Esophagus mucosa (tissue), 1 donor: ENCODE results near the gene HAPSTR1. TPM values are rescaled to one million over a fixed set of nuclear protein-coding genes. Genes with fewer than 3 reads are reported as not detected.

Source experiments
- ATAC-seq: fragments of 200-7000 bp; cut with Tn5 transposase; one replicate; pipeline ENCODE4 v1.9.1; 2020
- total RNA-seq: library from RNA; stranded (reverse); gene quantifications from one replicate; pipeline ENCODE4 v1.2.4, GENCODE V29; 2023
- donor health status: DM: yes; HTN: yes; CAD: no.

HAPSTR1 gene
- total RNA-seq, 1 donor from 2014 or later, result 50.1 TPM

- no peak for ATAC-seq
Measured at GRCh38 chr16:9097266-9098219, 6.1 kb downstream of the HAPSTR1 start.

GRCh38 chr16:9098377-9099090 lies 7.1 kb downstream of the HAPSTR1 start:
- no peak for ATAC-seq

- peak; percentile 42 for ATAC-seq
Measured at GRCh38 chr16:9099131-9099625, 7.7 kb downstream of the HAPSTR1 start.

GRCh38 chr16:9102379-9102778 lies 10.9 kb downstream of the HAPSTR1 start:
- peak; percentile 55 for ATAC-seq

GRCh38 chr16:9102943-9103342 lies 11.5 kb downstream of the HAPSTR1 start:
- ATAC-seq, result no peak

- no peak for ATAC-seq
Measured at GRCh38 chr16:9103546-9103945, 12.1 kb downstream of the HAPSTR1 start.

GRCh38 chr16:9105189-9105588 lies 13.7 kb downstream of the HAPSTR1 start:
- no peak for ATAC-seq

- peak; percentile 32 for ATAC-seq
Measured at GRCh38 chr16:9107025-9107970, 15.9 kb downstream of the HAPSTR1 start.

- no peak for ATAC-seq
Measured at GRCh38 chr16:9109255-9109654, 17.8 kb downstream of the HAPSTR1 start.

GRCh38 chr16:9112166-9112843 lies 20.9 kb downstream of the HAPSTR1 start:
- no peak for ATAC-seq

GRCh38 chr16:9112844-9113186 lies 21.4 kb downstream of the HAPSTR1 start:
- no peak for ATAC-seq

GRCh38 chr16:9113707-9114106 lies 22.3 kb downstream of the HAPSTR1 start:
- no peak for ATAC-seq

- no peak for ATAC-seq
Measured at GRCh38 chr16:9114112-9114511, 22.7 kb downstream of the HAPSTR1 start.

GRCh38 chr16:9114842-9115241 lies 23.4 kb downstream of the HAPSTR1 start:
- peak; percentile 37 for ATAC-seq

- ATAC-seq, result peak; percentile 90
Measured at GRCh38 chr16:9115277-9115676, 23.8 kb downstream of the HAPSTR1 start.

GRCh38 chr16:9116141-9116540 lies 24.7 kb downstream of the HAPSTR1 start:
- ATAC-seq, result no peak

- ATAC-seq, result no peak
Measured at GRCh38 chr16:9118170-9118569, 26.7 kb downstream of the HAPSTR1 start.

GRCh38 chr16:9119795-9120194 lies 28.4 kb downstream of the HAPSTR1 start:
- no peak for ATAC-seq

- no peak for ATAC-seq
Measured at GRCh38 chr16:9122342-9122741, 30.9 kb downstream of the HAPSTR1 start.

GRCh38 chr16:9122969-9123368 lies 31.5 kb downstream of the HAPSTR1 start:
- ATAC-seq, result no peak

- ATAC-seq, result no peak
Measured at GRCh38 chr16:9123401-9123800, 32.0 kb downstream of the HAPSTR1 start.

GRCh38 chr16:9123871-9124270 lies 32.4 kb downstream of the HAPSTR1 start:
- peak; percentile 93 for ATAC-seq
